ENCODE measurements around the gene GLI3.

DNA sequence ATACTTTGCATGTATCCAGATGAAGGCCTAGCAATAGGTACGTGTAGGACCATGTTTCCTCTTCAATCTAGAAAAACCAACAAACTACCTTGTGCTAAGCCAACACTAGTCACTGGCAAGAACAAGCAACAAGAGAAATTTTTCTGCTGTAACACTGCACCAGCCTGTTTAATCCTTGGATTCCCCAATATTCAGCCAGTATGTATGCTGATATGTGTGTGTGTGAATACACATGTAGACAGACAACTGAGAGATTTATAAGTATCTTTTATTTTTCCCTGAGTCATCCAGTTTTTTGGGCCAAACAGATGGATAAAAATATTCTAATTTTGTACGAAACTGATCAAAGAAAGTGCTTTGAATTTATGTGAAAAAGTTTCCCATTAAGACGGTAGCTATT is 26.2 kb downstream of the GLI3 start:
- TF ChIP-seq, protein P1, sequence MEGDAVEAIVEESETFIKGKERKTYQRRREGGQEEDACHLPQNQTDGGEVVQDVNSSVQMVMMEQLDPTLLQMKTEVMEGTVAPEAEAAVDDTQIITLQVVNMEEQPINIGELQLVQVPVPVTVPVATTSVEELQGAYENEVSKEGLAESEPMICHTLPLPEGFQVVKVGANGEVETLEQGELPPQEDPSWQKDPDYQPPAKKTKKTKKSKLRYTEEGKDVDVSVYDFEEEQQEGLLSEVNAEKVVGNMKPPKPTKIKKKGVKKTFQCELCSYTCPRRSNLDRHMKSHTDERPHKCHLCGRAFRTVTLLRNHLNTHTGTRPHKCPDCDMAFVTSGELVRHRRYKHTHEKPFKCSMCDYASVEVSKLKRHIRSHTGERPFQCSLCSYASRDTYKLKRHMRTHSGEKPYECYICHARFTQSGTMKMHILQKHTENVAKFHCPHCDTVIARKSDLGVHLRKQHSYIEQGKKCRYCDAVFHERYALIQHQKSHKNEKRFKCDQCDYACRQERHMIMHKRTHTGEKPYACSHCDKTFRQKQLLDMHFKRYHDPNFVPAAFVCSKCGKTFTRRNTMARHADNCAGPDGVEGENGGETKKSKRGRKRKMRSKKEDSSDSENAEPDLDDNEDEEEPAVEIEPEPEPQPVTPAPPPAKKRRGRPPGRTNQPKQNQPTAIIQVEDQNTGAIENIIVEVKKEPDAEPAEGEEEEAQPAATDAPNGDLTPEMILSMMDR (IDR thresholded peaks at IDR 0.05): no peak
- no peak for TF ChIP-seq RFX5 (IDR thresholded peaks at IDR 0.05; ENCODE audit: low read length)
- TF ChIP-seq, protein P2, sequence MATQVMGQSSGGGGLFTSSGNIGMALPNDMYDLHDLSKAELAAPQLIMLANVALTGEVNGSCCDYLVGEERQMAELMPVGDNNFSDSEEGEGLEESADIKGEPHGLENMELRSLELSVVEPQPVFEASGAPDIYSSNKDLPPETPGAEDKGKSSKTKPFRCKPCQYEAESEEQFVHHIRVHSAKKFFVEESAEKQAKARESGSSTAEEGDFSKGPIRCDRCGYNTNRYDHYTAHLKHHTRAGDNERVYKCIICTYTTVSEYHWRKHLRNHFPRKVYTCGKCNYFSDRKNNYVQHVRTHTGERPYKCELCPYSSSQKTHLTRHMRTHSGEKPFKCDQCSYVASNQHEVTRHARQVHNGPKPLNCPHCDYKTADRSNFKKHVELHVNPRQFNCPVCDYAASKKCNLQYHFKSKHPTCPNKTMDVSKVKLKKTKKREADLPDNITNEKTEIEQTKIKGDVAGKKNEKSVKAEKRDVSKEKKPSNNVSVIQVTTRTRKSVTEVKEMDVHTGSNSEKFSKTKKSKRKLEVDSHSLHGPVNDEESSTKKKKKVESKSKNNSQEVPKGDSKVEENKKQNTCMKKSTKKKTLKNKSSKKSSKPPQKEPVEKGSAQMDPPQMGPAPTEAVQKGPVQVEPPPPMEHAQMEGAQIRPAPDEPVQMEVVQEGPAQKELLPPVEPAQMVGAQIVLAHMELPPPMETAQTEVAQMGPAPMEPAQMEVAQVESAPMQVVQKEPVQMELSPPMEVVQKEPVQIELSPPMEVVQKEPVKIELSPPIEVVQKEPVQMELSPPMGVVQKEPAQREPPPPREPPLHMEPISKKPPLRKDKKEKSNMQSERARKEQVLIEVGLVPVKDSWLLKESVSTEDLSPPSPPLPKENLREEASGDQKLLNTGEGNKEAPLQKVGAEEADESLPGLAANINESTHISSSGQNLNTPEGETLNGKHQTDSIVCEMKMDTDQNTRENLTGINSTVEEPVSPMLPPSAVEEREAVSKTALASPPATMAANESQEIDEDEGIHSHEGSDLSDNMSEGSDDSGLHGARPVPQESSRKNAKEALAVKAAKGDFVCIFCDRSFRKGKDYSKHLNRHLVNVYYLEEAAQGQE (IDR thresholded peaks at IDR 0.05; ENCODE audit: low read depth, low read length): no peak
- no peak for TF ChIP-seq MXI1 (IDR thresholded peaks at IDR 0.05; ENCODE audit: low read depth, low read length)
- TF ChIP-seq FOXM1 (IDR thresholded peaks at IDR 0.05; ENCODE audit: low read depth): no peak
- no peak for TF ChIP-seq TEAD4 (IDR thresholded peaks at IDR 0.05; ENCODE audit: borderline replicate concordance, insufficient read depth)
- TF ChIP-seq TAF1 (IDR thresholded peaks at IDR 0.05; ENCODE audit: borderline replicate concordance, low read depth, low read length): no peak
- TF ChIP-seq YY1 (IDR thresholded peaks at IDR 0.05; ENCODE audit: low read depth): no peak
- TF ChIP-seq EZH2phosphoT487 (IDR thresholded peaks at IDR 0.05; ENCODE audit: borderline replicate concordance, low read depth): no peak
- TF ChIP-seq POLR2AphosphoS5 (IDR thresholded peaks at IDR 0.05; ENCODE audit: low read depth, low read length): no peak
- TF ChIP-seq, protein P3, sequence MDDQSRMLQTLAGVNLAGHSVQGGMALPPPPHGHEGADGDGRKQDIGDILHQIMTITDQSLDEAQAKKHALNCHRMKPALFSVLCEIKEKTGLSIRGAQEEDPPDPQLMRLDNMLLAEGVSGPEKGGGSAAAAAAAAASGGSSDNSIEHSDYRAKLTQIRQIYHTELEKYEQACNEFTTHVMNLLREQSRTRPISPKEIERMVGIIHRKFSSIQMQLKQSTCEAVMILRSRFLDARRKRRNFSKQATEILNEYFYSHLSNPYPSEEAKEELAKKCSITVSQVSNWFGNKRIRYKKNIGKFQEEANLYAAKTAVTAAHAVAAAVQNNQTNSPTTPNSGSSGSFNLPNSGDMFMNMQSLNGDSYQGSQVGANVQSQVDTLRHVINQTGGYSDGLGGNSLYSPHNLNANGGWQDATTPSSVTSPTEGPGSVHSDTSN (IDR thresholded peaks at IDR 0.05): no peak

Measured in SK-N-SH (cell line).